ENCODE results near the gene DNASE1.

DNASE1 gene

DNA sequence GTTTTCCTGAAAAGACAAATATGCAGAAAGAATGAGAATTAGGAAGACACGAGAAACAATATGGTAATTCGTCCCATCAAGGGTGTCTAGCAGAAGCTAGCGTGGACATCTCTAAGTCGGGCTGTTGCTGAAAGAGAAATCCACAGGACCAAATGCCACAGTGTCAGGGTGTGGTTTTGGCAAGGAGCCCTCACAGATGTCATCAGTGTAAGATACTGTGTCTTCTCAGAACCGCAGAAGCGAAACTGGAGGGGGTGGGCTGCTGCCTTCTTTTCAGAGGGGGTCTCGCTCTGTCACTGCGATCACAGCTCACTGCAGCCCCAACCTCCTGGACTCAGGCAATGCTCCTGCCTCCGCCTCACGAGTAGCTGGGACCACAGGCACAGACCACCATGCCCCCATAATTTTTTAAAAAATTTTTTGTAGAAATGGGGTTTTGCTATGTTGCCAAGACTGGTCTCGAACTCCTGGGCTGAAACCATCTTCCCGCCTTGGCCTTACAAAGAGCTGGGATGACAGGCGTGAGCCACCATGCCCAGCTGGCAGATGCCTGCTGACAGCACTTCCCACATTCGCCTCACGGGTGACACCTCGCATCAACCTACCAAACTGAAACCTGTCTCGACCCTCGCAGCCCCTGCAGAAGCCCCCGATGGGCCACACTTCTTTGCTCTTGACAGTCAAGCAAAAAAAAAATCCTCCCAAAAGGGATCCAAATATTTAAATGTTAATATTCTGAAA lies 36.7 kb downstream of the DNASE1 start:
- peaks cover 19% of the 10 kb centered on the region; the same call in 1 of the 2 replicates for H3K36me3 ChIP-seq (ENCODE audit: insufficient read depth, low read length)
- no peak overlapping the region for H3K27ac ChIP-seq (ENCODE audit: low read length)
- no peak overlapping the region for H3K9ac ChIP-seq (ENCODE audit: low read depth, low read length)
- no peaks in the 10 kb centered on the region for H3K9me3 ChIP-seq (ENCODE audit: insufficient read depth, low read length, severe bottlenecking)
- H3K4me1 ChIP-seq (ENCODE audit: insufficient read depth, low read length), result no peaks in the 10 kb centered on the region
- no peak overlapping the region for H2AFZ ChIP-seq (ENCODE audit: low read depth, low read length)
- DNase-seq, result no peak
- no peaks in the 10 kb centered on the region for H3K79me2 ChIP-seq (ENCODE audit: insufficient read depth, low read length)
- TF ChIP-seq, protein P1, sequence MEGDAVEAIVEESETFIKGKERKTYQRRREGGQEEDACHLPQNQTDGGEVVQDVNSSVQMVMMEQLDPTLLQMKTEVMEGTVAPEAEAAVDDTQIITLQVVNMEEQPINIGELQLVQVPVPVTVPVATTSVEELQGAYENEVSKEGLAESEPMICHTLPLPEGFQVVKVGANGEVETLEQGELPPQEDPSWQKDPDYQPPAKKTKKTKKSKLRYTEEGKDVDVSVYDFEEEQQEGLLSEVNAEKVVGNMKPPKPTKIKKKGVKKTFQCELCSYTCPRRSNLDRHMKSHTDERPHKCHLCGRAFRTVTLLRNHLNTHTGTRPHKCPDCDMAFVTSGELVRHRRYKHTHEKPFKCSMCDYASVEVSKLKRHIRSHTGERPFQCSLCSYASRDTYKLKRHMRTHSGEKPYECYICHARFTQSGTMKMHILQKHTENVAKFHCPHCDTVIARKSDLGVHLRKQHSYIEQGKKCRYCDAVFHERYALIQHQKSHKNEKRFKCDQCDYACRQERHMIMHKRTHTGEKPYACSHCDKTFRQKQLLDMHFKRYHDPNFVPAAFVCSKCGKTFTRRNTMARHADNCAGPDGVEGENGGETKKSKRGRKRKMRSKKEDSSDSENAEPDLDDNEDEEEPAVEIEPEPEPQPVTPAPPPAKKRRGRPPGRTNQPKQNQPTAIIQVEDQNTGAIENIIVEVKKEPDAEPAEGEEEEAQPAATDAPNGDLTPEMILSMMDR (IDR thresholded peaks at IDR 0.05; ENCODE audit: borderline replicate concordance, extremely low read depth, low read length, poor library complexity, severe bottlenecking), result peak; percentile 25
- no peak for TF ChIP-seq EZH2 (IDR thresholded peaks at IDR 0.05; ENCODE audit: borderline replicate concordance, low read depth, low read length, severe bottlenecking)
- H3K4me3 ChIP-seq (ENCODE audit: low read depth in 1 of 2, low read length in 2 of 2), result no peak overlapping the region
- H3K27me3 ChIP-seq (ENCODE audit: insufficient read depth, low read length, poor library complexity), result peaks cover 3% of the 10 kb centered on the region
- H3K4me2 ChIP-seq (ENCODE audit: insufficient read depth, low read length), result no peak overlapping the region
- ATAC-seq (ENCODE audit: insufficient read depth, low read depth), result 0 out of 3 replicates have a peak, but pooled peaks have one; percentile 33
- peaks cover 65% of the 10 kb centered on the region for H4K20me1 ChIP-seq (ENCODE audit: insufficient read depth, low read length)

DNA sequence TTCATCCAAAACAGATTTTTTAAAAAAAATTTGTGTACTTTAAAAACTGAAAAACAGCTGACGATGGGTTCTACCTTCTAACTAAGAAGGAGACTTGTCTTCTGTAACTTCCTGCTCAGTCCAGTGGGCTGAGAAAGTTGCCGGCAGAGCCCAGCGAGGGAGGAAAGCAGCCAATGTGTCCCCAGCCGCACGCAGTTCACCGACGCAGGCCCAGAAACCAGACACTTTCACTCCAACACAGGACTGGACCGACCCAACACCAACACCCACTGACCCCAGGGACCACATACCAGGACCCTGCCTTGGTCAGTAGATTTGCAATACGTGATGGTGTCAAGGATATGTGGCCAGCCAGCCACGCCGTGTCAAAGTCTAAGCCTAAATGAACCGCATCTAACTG lies 37.3 kb downstream of the DNASE1 start:
- no peak overlapping the region for H3K4me3 ChIP-seq (ENCODE audit: low read depth in 1 of 2, low read length in 2 of 2)
- H3K27me3 ChIP-seq (ENCODE audit: insufficient read depth, low read length, poor library complexity), result peaks cover 8% of the 10 kb centered on the region
- H3K27ac ChIP-seq (ENCODE audit: low read length), result no peak overlapping the region
- no peak overlapping the region for H3K9ac ChIP-seq (ENCODE audit: low read depth, low read length)
- TF ChIP-seq, protein P1 (IDR thresholded peaks at IDR 0.05; ENCODE audit: borderline replicate concordance, extremely low read depth, low read length, poor library complexity, severe bottlenecking), result no peak
- no peak for TF ChIP-seq EZH2 (IDR thresholded peaks at IDR 0.05; ENCODE audit: borderline replicate concordance, low read depth, low read length, severe bottlenecking)
- no peaks in the 10 kb centered on the region for H3K4me1 ChIP-seq (ENCODE audit: insufficient read depth, low read length)
- peaks cover 18% of the 10 kb centered on the region; the same call in 1 of the 2 replicates for H3K36me3 ChIP-seq (ENCODE audit: insufficient read depth, low read length)
- DNase-seq (no peak), ATAC-seq (ENCODE audit: insufficient read depth, low read depth) (no peak)
- no peaks in the 10 kb centered on the region for H3K79me2 ChIP-seq (ENCODE audit: insufficient read depth, low read length)
- no peaks in the 10 kb centered on the region for H3K9me3 ChIP-seq (ENCODE audit: insufficient read depth, low read length, severe bottlenecking)
- H4K20me1 ChIP-seq (ENCODE audit: insufficient read depth, low read length), result peaks cover 70% of the 10 kb centered on the region
- no peak overlapping the region for H2AFZ ChIP-seq (ENCODE audit: low read depth, low read length)
- no peak overlapping the region for H3K4me2 ChIP-seq (ENCODE audit: insufficient read depth, low read length)

GRCh38 chr16:3694051-3694450 lies 39.6 kb downstream of the DNASE1 start:
- TF ChIP-seq EZH2 (IDR thresholded peaks at IDR 0.05; ENCODE audit: borderline replicate concordance, low read depth, low read length, severe bottlenecking), result no peak
- TF ChIP-seq, protein P1 (IDR thresholded peaks at IDR 0.05; ENCODE audit: borderline replicate concordance, extremely low read depth, low read length, poor library complexity, severe bottlenecking), result no peak
- Histone ChIP-seq H4K20me1 (ENCODE audit: insufficient read depth, low read length) (peaks cover 82% of the 10 kb centered on the region), H3K9ac (ENCODE audit: low read depth, low read length) (no peak overlapping the region), H3K9me3 (ENCODE audit: insufficient read depth, low read length, severe bottlenecking) (no peaks in the 10 kb centered on the region), H3K36me3 (ENCODE audit: insufficient read depth, low read length) (peaks cover 7% of the 10 kb centered on the region; the same call in 1 of the 2 replicates), H3K27ac (ENCODE audit: low read length) (no peak overlapping the region), H3K4me1 (ENCODE audit: insufficient read depth, low read length) (peaks cover 11% of the 10 kb centered on the region), H3K79me2 (ENCODE audit: insufficient read depth, low read length) (no peaks in the 10 kb centered on the region), H2AFZ (ENCODE audit: low read depth, low read length) (no peak overlapping the region), H3K4me3 (ENCODE audit: low read depth in 1 of 2, low read length in 2 of 2) (no peak overlapping the region), H3K27me3 (ENCODE audit: insufficient read depth, low read length, poor library complexity) (peaks cover 11% of the 10 kb centered on the region), H3K4me2 (ENCODE audit: insufficient read depth, low read length) (no peak overlapping the region)
- ATAC-seq (ENCODE audit: insufficient read depth, low read depth) (no peak), DNase-seq (no peak)
